GM18508 (cell line): ENCODE measurements around the gene INAFM2.

ENCODE experiments used
- ATAC-seq: cut with Tn5 transposase; IDR thresholded peaks from one replicate; pipeline ENCODE4 v1.9.1; 2021; ENCODE audit warnings: moderate number of reproducible peaks; ENCODE audit not compliant: insufficient read depth, unreplicated experiment

The INAFM2 gene

GRCh38 chr15:40354408-40355171, 31.1 kb downstream of the INAFM2 start:
- no peak for ATAC-seq

GRCh38 chr15:40355976-40356585, 32.6 kb downstream of the INAFM2 start:
- ATAC-seq: no peak

- no peak for ATAC-seq
These were observed 33.8 kb downstream of the INAFM2 start for GRCh38 chr15:40357246-40357645.

GRCh38 chr15:40357723-40358470, 34.4 kb downstream of the INAFM2 start, which contains the start of gene DISP2:
Gene DISP2 (plus strand): TSS chr15:40358219. CDS start chr15:40358322, 103 bp downstream.
- ATAC-seq: no peak

GRCh38 chr15:40358471-40359353, 35.2 kb downstream of the INAFM2 start:
- no peak for ATAC-seq

GRCh38 chr15:40360015-40360414, 36.5 kb downstream of the INAFM2 start:
- no peak for ATAC-seq

GRCh38 chr15:40361640-40362039, 38.1 kb downstream of the INAFM2 start:
- no peak for ATAC-seq

GRCh38 chr15:40363611-40364010, 40.1 kb downstream of the INAFM2 start:
- ATAC-seq: no peak

- ATAC-seq: no peak
These were observed 40.8 kb downstream of the INAFM2 start for GRCh38 chr15:40364251-40364650.

GRCh38 chr15:40365016-40365415, 41.5 kb downstream of the INAFM2 start:
- ATAC-seq: no peak

GRCh38 chr15:40365624-40366456, 42.3 kb downstream of the INAFM2 start:
- ATAC-seq: no peak

GRCh38 chr15:40366457-40367370, 43.2 kb downstream of the INAFM2 start:
- ATAC-seq: no peak

GRCh38 chr15:40367371-40367685, 43.8 kb downstream of the INAFM2 start:
- no peak for ATAC-seq

GRCh38 chr15:40367686-40368611, 44.5 kb downstream of the INAFM2 start:
- no peak for ATAC-seq

- no peak for ATAC-seq
These were observed 45.4 kb downstream of the INAFM2 start for GRCh38 chr15:40368719-40369473.

GRCh38 chr15:40369474-40369869, 46.0 kb downstream of the INAFM2 start:
- ATAC-seq: no peak

GRCh38 chr15:40369971-40370370, 46.5 kb downstream of the INAFM2 start:
- ATAC-seq: no peak
